Spleen (tissue), 7 donors: ENCODE results near the gene NEDD4L.

ENCODE experiments used
- POLR2A ChIP-seq, 3 donors: fragments of 450-650 bp; IDR thresholded peaks; one replicate each; pipeline ENCODE4 v1.5.1; 2017; ENCODE audit warnings: antibody characterized with exemption in 3 of 3, mild to moderate bottlenecking in 1 of 3
- POLR2AphosphoS5 ChIP-seq, 3 donors: sonication (generic); formaldehyde crosslinking; IDR thresholded peaks; one replicate each; pipeline ENCODE4 v1.5.1; 2017; ENCODE audit warnings: antibody characterized with exemption in 3 of 3
- TF ChIP-seq, protein P1 (sequence below), 11 experiments: fragments of 200-600 bp in 7 of 11; fragments of 450-650 bp in 4 of 11; sonication (generic) in 4 of 11; IDR thresholded peaks in 8 of 11; conservative IDR thresholded peaks in 3 of 11; 1 replicate in 7 of 11; 2 replicates in 4 of 11; pipeline versions ENCODE4 v1.4.0 to v1.8.0; 2016 to 2021; ENCODE audit warnings: antibody characterized with exemption in 11 of 11, inconsistent platforms in 4 of 11, mild to moderate bottlenecking in 1 of 11
- donor health status: DM: no; HTN: no; CAD: no; lungs with moderate emphysema.
- donor health status: DM: no; HTN: no; CAD: no.
- donor health status: DM: no; HTN: no; CAD: no.

DNA sequence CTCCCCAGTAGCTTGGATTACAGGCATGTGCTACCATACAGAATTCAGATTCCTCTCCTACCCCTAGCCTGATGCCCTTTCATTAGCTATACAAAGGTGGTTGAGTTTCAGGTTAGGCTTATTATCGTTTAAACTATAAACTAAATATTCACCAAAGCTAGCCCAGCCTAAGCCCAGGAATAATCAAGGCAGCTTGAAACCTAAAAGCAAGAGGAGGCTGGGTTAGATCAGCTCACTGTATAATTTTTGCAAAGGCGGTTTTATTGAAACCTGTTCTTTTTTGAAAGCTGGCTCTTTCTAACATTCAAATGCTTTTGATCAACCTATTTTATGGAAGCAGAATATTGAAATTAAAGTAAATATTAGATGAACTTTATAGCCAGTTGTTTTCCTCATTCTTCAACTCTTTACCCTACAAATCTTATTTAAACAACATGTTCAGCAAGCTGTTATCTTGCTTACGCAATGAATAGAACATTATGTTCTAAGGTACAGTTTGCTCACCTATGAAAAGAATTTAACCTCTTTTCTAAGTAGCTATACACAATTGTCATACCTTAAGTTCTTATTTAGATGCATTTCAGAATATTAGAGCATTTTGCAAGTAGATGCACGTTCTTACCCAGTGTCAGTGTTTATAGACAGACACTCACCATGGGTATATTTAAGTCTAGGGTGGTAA is 241.6 kb downstream of the NEDD4L start:
- TF ChIP-seq POLR2A (IDR thresholded peaks at IDR 0.05) (no peak), POLR2AphosphoS5 (IDR thresholded peaks at IDR 0.05) (no peak)
- TF ChIP-seq, protein P1, sequence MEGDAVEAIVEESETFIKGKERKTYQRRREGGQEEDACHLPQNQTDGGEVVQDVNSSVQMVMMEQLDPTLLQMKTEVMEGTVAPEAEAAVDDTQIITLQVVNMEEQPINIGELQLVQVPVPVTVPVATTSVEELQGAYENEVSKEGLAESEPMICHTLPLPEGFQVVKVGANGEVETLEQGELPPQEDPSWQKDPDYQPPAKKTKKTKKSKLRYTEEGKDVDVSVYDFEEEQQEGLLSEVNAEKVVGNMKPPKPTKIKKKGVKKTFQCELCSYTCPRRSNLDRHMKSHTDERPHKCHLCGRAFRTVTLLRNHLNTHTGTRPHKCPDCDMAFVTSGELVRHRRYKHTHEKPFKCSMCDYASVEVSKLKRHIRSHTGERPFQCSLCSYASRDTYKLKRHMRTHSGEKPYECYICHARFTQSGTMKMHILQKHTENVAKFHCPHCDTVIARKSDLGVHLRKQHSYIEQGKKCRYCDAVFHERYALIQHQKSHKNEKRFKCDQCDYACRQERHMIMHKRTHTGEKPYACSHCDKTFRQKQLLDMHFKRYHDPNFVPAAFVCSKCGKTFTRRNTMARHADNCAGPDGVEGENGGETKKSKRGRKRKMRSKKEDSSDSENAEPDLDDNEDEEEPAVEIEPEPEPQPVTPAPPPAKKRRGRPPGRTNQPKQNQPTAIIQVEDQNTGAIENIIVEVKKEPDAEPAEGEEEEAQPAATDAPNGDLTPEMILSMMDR (IDR thresholded peaks at IDR 0.05 in 8 of 11, conservative IDR thresholded peaks at IDR 0.05 in 3 of 11): no peak
